CD4-positive, alpha-beta T cell treated with Interleukin-2 at 100 ng/mL for 4 hours (primary cell): ENCODE data around the gene GALNT9.

Experiments
- DNase-seq: peaks from one replicate; pipeline ENCODE4 v3.0.0-alpha.2; 2020; ENCODE audit warnings: low spot score

GALNT9 gene

GRCh38 chr12:132167611-132168310 is 161.6 kb downstream of the GALNT9 start:
- DNase-seq, result no peak

- no peak for DNase-seq
These were observed 162.4 kb downstream of the GALNT9 start for GRCh38 chr12:132166801-132167591.

- no peak for DNase-seq
These were observed 163.3 kb downstream of the GALNT9 start for GRCh38 chr12:132166093-132166492.

- DNase-seq, result no peak
These were observed 163.8 kb downstream of the GALNT9 start for GRCh38 chr12:132165584-132165983.

GRCh38 chr12:132164426-132164825 is 165.0 kb downstream of the GALNT9 start:
- DNase-seq, result no peak

GRCh38 chr12:132163911-132164288 is 165.5 kb downstream of the GALNT9 start:
- no peak for DNase-seq

- no peak for DNase-seq
These were observed 166.1 kb downstream of the GALNT9 start for GRCh38 chr12:132163041-132163910.

GRCh38 chr12:132162508-132163031 is 166.8 kb downstream of the GALNT9 start:
- DNase-seq, result no peak

- DNase-seq, result no peak
These were observed 167.4 kb downstream of the GALNT9 start for GRCh38 chr12:132161796-132162507.

GRCh38 chr12:132161036-132161781 is 168.2 kb downstream of the GALNT9 start:
- DNase-seq, result no peak

GRCh38 chr12:132160601-132161035 is 168.8 kb downstream of the GALNT9 start:
- DNase-seq, result no peak

- no peak for DNase-seq
These were observed 169.4 kb downstream of the GALNT9 start for GRCh38 chr12:132160016-132160415.

GRCh38 chr12:132159555-132160003 is 169.8 kb downstream of the GALNT9 start:
- no peak for DNase-seq

- DNase-seq, result no peak
These were observed 170.5 kb downstream of the GALNT9 start for GRCh38 chr12:132158677-132159554.

- no peak for DNase-seq
These were observed 171.5 kb downstream of the GALNT9 start for GRCh38 chr12:132157733-132158409.

GRCh38 chr12:132156573-132157325 is 172.6 kb downstream of the GALNT9 start:
- no peak for DNase-seq

- no peak for DNase-seq
These were observed 173.4 kb downstream of the GALNT9 start for GRCh38 chr12:132155771-132156572.
